Osteoblast (primary cell): ENCODE data around the gene IL4R. TPM values are rescaled to one million over a fixed set of nuclear protein-coding genes. Genes with fewer than 3 reads are reported as not detected.
"Not testable (repeated sequence)": the region's sequence is repeated elsewhere in the genome, so short reads cannot be mapped to it uniquely, and the experiment has no call there.

Source experiments
- DNase-seq: peaks from one replicate; pipeline ENCODE4 v3.0.0; 2011; ENCODE audit warnings: low spot score, mixed read lengths; ENCODE audit not compliant: insufficient read length; ENCODE audit errors: missing footprints
- H2AFZ ChIP-seq: 2 replicates; pipeline ENCODE4 v1.6.0; 2011; ENCODE audit warnings: mild to moderate bottlenecking, low read length
- H3K27ac ChIP-seq: 2 replicates; pipeline ENCODE4 v1.5.1; 2011; ENCODE audit warnings: mild to moderate bottlenecking, low read depth, low read length, moderate library complexity
- H3K27me3 ChIP-seq: 2 replicates; pipeline ENCODE4 v1.6.0; 2012; ENCODE audit warnings: mild to moderate bottlenecking, control low read depth, inconsistent platforms, low read length, moderate library complexity; ENCODE audit not compliant: insufficient read depth
- H3K36me3 ChIP-seq: 2 replicates; pipeline ENCODE4 v1.5.1; 2011; ENCODE audit warnings: mild to moderate bottlenecking, low read length, control low read depth, moderate library complexity; ENCODE audit not compliant: insufficient read depth
- H3K4me1 ChIP-seq: 2 replicates; pipeline ENCODE4 v1.5.1; 2011; ENCODE audit warnings: mild to moderate bottlenecking, low read length, control low read depth, moderate library complexity; ENCODE audit not compliant: insufficient read depth
- H3K4me2 ChIP-seq: 2 replicates; pipeline ENCODE4 v1.6.0; 2011; ENCODE audit warnings: mild to moderate bottlenecking, low read length; ENCODE audit not compliant: insufficient read depth
- H3K4me3 ChIP-seq: fragments of 200-600 bp; sonication (generic); 3 replicates; pipeline ENCODE4 v1.5.1; 2012; ENCODE audit warnings: mild to moderate bottlenecking, low read length, inconsistent platforms; ENCODE audit not compliant: insufficient read depth
- H3K79me2 ChIP-seq: 2 replicates; pipeline ENCODE4 v1.6.0; 2012; ENCODE audit warnings: mild to moderate bottlenecking, low read length, control low read depth, inconsistent platforms; ENCODE audit not compliant: insufficient read depth
- H3K9me3 ChIP-seq: 2 replicates; pipeline ENCODE4 v1.5.1; 2011; ENCODE audit warnings: low read depth, low read length, control low read depth
- H4K20me1 ChIP-seq: 2 replicates; pipeline ENCODE4 v1.6.0; 2012; ENCODE audit warnings: mild to moderate bottlenecking, low read length, control low read depth; ENCODE audit not compliant: insufficient read depth
- total RNA-seq: library from RNA; depleted of rRNA; stranded (reverse); fragments of >200 nt; gene quantifications from 2 replicates; pipeline ENCODE4 v1.2.3, GENCODE V29; 2012
- TF ChIP-seq, protein P1 (sequence below): IDR thresholded peaks from 2 replicates; pipeline ENCODE4 v1.5.1; 2011; ENCODE audit warnings: mild to moderate bottlenecking, low read depth, low read length, moderate library complexity; ENCODE audit errors: extremely low read depth

The IL4R gene
- total RNA-seq, 1 donor, result 32.9 TPM

DNA sequence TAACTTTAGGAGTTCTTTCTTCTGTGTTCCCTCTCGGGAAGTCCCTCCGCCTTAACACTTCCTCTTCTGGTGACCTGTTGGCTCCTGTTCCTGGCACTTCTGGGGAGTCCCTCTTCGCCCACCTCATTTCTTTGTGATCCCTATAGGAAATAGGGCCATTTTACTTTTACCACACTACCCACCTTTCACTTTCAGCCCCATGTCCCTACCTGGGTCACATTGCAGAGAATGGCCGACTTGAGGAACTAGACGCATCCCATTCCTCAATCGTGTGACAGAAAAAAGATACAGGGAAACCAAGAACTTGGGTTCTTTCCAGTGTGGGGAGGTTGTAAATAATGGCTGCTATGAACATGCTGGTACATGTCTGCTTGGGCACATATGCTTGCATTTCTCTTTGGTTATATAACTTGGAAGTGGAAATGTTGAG is 94.8 kb downstream of the IL4R start:
- no peaks in the 10 kb centered on the region for H3K79me2 ChIP-seq
- TF ChIP-seq, protein P1, sequence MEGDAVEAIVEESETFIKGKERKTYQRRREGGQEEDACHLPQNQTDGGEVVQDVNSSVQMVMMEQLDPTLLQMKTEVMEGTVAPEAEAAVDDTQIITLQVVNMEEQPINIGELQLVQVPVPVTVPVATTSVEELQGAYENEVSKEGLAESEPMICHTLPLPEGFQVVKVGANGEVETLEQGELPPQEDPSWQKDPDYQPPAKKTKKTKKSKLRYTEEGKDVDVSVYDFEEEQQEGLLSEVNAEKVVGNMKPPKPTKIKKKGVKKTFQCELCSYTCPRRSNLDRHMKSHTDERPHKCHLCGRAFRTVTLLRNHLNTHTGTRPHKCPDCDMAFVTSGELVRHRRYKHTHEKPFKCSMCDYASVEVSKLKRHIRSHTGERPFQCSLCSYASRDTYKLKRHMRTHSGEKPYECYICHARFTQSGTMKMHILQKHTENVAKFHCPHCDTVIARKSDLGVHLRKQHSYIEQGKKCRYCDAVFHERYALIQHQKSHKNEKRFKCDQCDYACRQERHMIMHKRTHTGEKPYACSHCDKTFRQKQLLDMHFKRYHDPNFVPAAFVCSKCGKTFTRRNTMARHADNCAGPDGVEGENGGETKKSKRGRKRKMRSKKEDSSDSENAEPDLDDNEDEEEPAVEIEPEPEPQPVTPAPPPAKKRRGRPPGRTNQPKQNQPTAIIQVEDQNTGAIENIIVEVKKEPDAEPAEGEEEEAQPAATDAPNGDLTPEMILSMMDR, result no peak
- no peaks in the 10 kb centered on the region for H3K27me3 ChIP-seq
- H3K4me3 ChIP-seq, result no peak overlapping the region
- H3K9me3 ChIP-seq, result no peaks in the 10 kb centered on the region
- H3K27ac ChIP-seq, result no peak overlapping the region
- no peak overlapping the region for H3K4me2 ChIP-seq
- H3K36me3 ChIP-seq, result no peaks in the 10 kb centered on the region
- H3K4me1 ChIP-seq, result peaks cover 14% of the 10 kb centered on the region
- no peak for DNase-seq
- no peaks in the 10 kb centered on the region for H4K20me1 ChIP-seq
- H2AFZ ChIP-seq, result no peak overlapping the region

DNA sequence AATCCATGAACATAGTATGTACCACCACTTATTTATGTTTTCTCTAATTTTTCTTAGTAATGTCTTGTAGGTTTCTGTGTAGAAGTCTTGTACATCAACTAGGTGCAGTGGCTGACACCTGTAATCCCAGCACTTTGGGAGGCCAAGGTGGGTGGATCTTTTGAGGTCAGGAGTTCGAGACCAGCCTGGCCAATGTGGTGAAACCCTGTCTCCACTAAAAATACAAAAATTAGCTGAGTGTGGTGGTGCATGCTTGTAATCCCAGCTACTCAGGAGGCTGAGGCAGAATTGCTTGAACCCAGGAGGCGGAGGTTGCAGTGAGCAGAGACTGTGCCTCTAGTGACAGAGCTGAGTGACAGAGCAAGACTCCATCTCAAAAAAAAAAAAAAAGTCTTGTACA is 96.2 kb downstream of the IL4R start:
- DNase-seq, H4K20me1 ChIP-seq, H2AFZ ChIP-seq, H3K27me3 ChIP-seq, H3K79me2 ChIP-seq, H3K9me3 ChIP-seq, H3K27ac ChIP-seq, H3K36me3 ChIP-seq, H3K4me2 ChIP-seq, H3K4me3 ChIP-seq: not testable (repeated sequence)
- peaks cover 14% of the 10 kb centered on the region for H3K4me1 ChIP-seq

DNA sequence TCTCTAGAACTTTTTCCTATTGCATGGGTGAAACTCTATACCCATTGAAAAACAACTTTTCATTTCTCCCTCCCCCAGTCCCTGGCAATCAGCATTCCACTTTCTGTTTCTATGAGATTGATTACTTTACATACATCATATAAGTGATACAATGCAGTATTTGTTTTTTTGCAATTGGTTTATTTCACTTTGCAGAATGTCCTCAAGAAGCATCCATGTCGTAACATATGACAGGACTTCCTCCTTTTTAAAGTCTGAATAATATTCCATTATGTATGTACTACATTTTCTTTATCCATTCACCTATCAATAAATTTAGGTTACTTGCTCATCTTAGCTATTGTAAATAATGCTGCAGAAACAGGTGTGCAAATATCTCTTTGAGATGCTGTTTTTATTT is 97.0 kb downstream of the IL4R start:
- Histone ChIP-seq H4K20me1 (no peaks in the 10 kb centered on the region), H3K79me2 (no peaks in the 10 kb centered on the region), H3K4me1 (peaks cover 14% of the 10 kb centered on the region), H3K9me3 (no peaks in the 10 kb centered on the region), H3K4me2 (no peak overlapping the region), H3K27me3 (no peaks in the 10 kb centered on the region), H3K27ac (no peak overlapping the region), H3K4me3 (no peak overlapping the region), H2AFZ (no peak overlapping the region), H3K36me3 (no peaks in the 10 kb centered on the region)
- DNase-seq, result no peak
- TF ChIP-seq, protein P1, result no peak

DNA sequence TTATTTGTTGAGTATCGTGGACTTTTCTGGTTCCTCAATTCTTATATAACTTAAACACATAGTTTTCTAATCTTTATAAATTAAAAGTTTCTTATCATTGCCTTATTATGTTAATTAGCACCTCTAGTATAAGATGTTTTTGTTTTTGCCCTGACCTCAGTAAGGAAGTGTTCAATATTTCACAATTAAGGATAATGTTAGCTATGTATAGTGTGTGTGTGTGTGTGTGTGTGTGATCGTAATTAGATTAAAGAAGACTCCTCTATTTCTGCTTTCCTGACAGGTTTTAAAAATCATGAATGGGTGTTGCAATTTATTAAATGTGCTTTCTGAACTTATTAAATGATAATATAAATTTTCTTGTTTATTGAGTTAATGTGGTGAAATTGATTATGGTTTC is 100.2 kb downstream of the IL4R start:
- no peaks in the 10 kb centered on the region for H3K79me2 ChIP-seq
- no peak overlapping the region for H2AFZ ChIP-seq
- no peaks in the 10 kb centered on the region for H4K20me1 ChIP-seq
- no peaks in the 10 kb centered on the region for H3K4me1 ChIP-seq
- H3K36me3 ChIP-seq, result no peaks in the 10 kb centered on the region
- TF ChIP-seq, protein P1, result no peak
- no peak for DNase-seq
- no peak overlapping the region for H3K27ac ChIP-seq
- H3K27me3 ChIP-seq, result no peaks in the 10 kb centered on the region
- no peak overlapping the region for H3K4me3 ChIP-seq
- H3K9me3 ChIP-seq, result no peaks in the 10 kb centered on the region
- no peak overlapping the region for H3K4me2 ChIP-seq

Other genes starting within 250 kb of the IL4R start
- not detected in 2 replicates for gene C16orf82, start 247.0 kb upstream of the IL4R start, total RNA-seq
- 2.9 and 6.2 TPM in 2 replicates for gene KDM8, start 110.4 kb upstream of the IL4R start, total RNA-seq
- gene NSMCE1, start 45.2 kb upstream of the IL4R start, total RNA-seq, result 57.9 and 71.3 TPM in 2 replicates
- 10.1 and 13.8 TPM in 2 replicates for gene IL21R, start 88.2 kb downstream of the IL4R start, total RNA-seq
- gene GTF3C1, start 235.9 kb downstream of the IL4R start, total RNA-seq, result 55.1 and 59.0 TPM in 2 replicates
- gene KATNIP, start 236.2 kb downstream of the IL4R start, total RNA-seq, result 30.8 and 32.7 TPM in 2 replicates